BE2C (cell line): ENCODE results near the gene CELF1.

Source experiments
- DNase-seq: peaks from one replicate; pipeline ENCODE4 v3.0.0-alpha.2; 2020
- H3K27me3 ChIP-seq: fragments of 250-450 bp; sonication (Bioruptor Pico); 2 replicates; pipeline ENCODE4 v1.5.1; 2020; ENCODE audit warnings: mild to moderate bottlenecking
- H3K36me3 ChIP-seq: fragments of 250-450 bp; sonication (Bioruptor Pico); 2 replicates; pipeline ENCODE4 v1.5.1; 2020; ENCODE audit warnings: mild to moderate bottlenecking
- H3K4me1 ChIP-seq: fragments of 250-450 bp; sonication (Bioruptor Pico); 2 replicates; pipeline ENCODE4 v1.5.1; 2020
- H3K4me3 ChIP-seq: 2 replicates; pipeline ENCODE4 v1.5.1; 2011; ENCODE audit warnings: low read depth, low read length
- H3K9me3 ChIP-seq: fragments of 250-450 bp; sonication (Bioruptor Pico); 2 replicates; pipeline ENCODE4 v1.5.1; 2020
- CTCF ChIP-seq: IDR thresholded peaks from 2 replicates; pipeline ENCODE4 v1.5.1; 2012; ENCODE audit warnings: mild to moderate bottlenecking, low read depth, low read length

Gene CELF1

GRCh38 chr11:47417712-47418111, 135.2 kb downstream of the CELF1 start:
- no peak overlapping the region for H3K4me3 ChIP-seq
- H3K27me3 ChIP-seq = no peaks in the 10 kb centered on the region
- no peak for DNase-seq
- H3K36me3 ChIP-seq = peaks cover 35% of the 10 kb centered on the region
- H3K9me3 ChIP-seq = no peaks in the 10 kb centered on the region
- no peaks in the 10 kb centered on the region for H3K4me1 ChIP-seq
- no peak for TF ChIP-seq CTCF

- no peaks in the 10 kb centered on the region for H3K9me3 ChIP-seq
- no peak overlapping the region for H3K4me3 ChIP-seq
- peaks cover 31% of the 10 kb centered on the region for H3K36me3 ChIP-seq
- no peak for TF ChIP-seq CTCF
- no peaks in the 10 kb centered on the region for H3K27me3 ChIP-seq
- H3K4me1 ChIP-seq = no peaks in the 10 kb centered on the region
- DNase-seq = no peak
Observed at GRCh38 chr11:47415949-47416472, 136.9 kb downstream of the CELF1 start.
